PC-3 (cell line): Measurements from ENCODE around the gene FGGY.

Experiments
- EZH2 ChIP-seq: fragments of 300-600 bp; sonication (generic); IDR thresholded peaks from one replicate; pipeline ENCODE4 v1.6.1; 2017; ENCODE audit warnings: antibody characterized with exemption, mild to moderate bottlenecking, low read length; ENCODE audit not compliant: unreplicated experiment
- EZH2phosphoT487 ChIP-seq: fragments of 300-600 bp; sonication (generic); IDR thresholded peaks from 2 replicates; pipeline ENCODE4 v1.6.1; 2018; ENCODE audit warnings: mild to moderate bottlenecking, antibody characterized with exemption, low read length, borderline replicate concordance
- TF ChIP-seq, protein P1 (sequence below): fragments of 300-600 bp; sonication (generic); conservative IDR thresholded peaks from 2 replicates; pipeline ENCODE4 v1.5.1; 2017; ENCODE audit warnings: antibody characterized with exemption, low read depth, mild to moderate bottlenecking, low read length

DNA sequence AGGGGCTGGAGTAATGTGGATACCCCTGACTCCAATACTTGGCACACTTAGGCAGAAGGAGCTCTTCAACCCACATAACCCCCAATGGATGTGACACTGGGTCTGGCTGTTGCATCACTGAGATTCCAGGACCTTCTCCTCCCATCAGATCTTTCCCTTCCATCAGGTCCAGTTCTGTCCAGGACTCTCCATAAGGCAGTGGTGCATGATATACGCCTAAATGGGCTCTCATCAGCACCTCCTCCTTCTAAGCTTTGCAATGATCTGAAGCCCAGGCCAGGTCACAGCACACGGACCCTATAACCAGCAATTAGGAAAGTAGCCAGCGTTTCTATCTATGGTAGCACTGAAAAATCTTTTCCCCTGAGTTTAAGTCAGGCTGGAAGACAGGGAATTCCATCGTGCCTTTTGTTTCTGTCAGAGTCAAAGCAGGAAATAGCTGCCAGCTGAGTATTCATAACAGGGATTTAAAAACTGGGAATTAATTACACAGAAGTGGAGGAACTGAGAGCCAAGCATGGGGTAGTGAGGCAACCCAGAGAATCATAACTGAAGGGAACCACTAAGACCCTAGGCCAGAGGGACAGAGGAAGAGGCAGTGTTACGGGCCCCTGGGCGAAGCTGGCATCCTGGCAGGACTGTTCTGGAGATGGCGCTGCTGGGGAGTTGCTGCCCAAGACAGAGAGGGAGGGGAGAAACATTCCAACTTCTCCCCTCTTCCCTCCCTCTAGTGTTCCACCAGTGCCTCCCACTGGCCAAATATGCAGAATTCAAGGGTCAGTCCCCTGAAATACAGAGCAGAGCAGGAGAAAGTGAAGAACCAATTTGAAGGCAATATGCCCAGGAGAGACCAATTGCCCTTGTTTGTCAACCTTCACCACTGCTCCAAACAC, 480.3 kb downstream of the FGGY start:
- TF ChIP-seq, protein P1, sequence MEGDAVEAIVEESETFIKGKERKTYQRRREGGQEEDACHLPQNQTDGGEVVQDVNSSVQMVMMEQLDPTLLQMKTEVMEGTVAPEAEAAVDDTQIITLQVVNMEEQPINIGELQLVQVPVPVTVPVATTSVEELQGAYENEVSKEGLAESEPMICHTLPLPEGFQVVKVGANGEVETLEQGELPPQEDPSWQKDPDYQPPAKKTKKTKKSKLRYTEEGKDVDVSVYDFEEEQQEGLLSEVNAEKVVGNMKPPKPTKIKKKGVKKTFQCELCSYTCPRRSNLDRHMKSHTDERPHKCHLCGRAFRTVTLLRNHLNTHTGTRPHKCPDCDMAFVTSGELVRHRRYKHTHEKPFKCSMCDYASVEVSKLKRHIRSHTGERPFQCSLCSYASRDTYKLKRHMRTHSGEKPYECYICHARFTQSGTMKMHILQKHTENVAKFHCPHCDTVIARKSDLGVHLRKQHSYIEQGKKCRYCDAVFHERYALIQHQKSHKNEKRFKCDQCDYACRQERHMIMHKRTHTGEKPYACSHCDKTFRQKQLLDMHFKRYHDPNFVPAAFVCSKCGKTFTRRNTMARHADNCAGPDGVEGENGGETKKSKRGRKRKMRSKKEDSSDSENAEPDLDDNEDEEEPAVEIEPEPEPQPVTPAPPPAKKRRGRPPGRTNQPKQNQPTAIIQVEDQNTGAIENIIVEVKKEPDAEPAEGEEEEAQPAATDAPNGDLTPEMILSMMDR: peak; percentile 33; the same call in 1 of the 2 replicates
- TF ChIP-seq EZH2 (no peak), EZH2phosphoT487 (no peak)
